Hepatic stellate cell (primary cell): ENCODE measurements around the gene SCAANT1.

Experiments used
- DNase-seq: peaks from one replicate; pipeline ENCODE4 v3.0.0; 2011; ENCODE audit warnings: low spot score

Gene SCAANT1

DNA sequence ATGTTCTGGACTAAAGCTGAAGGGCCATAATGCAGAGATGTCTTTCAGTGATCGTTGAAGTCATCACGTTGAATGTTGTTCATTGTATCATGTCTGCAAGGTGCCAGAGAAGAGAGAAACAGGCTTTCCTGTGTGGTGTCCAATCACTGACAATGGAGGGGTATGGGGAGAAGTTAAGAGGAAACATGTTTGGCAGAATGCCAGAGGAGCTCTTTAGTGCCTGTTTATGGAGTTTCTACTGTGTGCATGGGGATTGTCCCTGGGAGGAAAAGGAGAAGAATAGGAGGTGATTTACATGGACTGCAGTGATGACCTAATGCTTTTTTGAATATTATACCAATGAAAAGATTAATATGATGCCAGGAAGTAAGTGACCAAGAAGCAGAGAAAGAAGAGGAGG, 11.7 kb downstream of the SCAANT1 start:
- no peak for DNase-seq

DNA sequence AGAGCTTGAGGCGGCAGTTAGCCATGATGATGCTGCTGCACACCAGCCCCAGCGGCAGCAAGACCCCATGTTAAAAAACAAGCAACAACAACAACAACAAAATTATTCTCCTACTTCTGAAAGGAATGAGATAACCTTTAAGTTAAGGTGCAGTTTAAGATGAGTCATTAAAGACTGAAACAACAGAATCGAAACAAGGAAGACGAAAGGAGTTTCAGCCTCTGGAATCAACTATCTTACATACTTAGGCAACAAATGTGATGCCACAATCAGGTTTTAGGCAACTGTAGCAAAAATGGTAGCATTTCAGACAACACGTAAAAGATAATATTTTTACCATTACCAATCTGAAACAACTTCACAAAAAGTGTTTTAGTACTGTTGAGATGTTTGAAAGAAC, 12.2 kb downstream of the SCAANT1 start:
- DNase-seq: no peak

DNA sequence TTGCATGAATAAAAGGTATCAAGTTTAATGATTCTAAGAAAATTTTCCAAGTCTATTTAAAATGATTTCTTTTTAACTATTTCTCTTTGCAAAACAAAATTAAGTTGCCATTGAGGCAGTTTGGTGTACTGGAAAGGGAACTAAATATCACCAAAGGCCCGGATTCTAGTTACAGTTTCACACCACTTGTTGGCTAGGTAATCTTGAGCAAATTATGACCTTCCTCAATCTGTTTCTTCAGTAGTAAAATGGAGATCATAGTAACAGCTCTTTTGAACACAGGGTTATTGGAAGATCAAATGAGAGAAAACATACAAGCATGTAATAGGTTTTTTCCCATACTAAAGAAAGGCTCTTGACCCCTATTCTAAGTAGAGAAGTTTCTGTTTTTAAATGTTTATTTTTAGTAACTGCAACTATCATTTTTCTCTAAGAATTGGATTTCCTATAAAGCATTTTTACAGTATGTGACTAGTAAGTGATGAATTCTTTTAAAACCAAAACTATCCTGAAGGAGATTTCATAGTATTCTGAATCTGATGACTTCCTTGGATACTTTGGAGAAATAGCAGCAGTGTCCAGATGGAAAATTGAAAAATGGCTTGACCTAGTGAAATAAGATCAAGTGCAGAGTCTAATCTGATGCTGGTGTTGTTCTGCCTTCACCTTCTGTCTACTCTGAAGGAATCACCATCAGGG, 15.7 kb downstream of the SCAANT1 start:
- DNase-seq: no peak

DNA sequence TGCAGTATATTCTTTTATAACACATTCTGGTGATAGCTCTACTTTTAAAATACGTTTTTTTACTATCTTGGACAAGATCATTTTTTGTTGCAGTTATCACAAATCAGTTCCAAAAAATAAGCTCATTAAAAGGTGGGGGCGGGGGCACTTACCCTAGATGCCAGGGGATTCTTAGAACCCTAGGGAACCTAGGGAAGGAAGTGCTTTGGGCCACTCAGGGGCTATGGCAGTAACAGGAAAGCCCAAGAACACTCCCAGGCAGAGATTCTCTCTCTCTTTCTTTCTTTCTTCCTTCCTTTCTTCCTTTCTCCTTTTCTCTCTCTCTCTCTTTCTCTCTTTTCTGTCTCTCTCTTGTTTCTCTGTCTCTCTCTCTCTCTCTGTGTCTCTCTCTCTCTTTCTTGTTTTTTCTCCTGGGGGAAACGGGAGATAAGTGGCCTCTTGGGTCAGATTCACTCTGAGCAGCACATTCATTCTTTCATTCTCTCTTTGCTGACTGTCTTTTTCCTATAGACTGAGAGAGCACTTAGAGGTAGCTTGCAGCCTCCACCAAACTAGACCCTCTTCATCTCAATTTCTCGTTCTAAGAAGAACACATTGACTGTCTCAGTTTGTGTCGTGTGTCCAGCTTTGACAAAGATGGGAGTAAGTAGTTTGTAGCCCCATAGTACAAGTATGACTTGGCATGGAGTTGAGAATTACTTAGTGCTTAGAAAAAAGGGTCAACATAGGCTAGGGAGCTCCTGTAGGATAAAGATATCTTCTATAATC, 16.6 kb downstream of the SCAANT1 start:
- no peak for DNase-seq

DNA sequence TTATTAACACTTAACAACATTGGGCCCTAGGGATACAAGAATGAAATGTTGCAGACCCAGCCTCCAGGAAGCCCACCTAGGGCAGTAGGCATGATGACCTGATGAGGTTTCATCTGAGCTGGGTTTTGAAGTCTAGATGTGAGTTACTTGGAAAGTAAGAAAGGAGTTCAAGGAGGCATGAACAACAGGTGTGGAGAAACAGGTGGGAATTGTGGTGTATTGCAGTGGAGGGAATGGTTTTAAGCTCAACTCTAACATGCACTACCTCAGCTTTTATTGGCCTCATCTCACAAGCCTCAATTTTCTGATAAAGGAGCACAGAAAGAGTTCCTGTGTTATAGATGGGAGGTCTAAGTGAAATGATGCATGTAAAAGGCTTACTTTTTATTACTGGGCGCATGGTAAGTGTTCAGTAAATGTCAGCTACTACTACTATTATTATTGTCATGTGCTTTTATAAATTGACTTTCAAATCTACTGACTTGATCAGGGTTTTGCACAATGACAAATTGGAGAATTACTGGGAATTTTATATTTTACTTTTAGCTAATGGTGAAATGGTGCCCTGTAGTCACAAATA, 19.3 kb downstream of the SCAANT1 start:
- no peak for DNase-seq

DNA sequence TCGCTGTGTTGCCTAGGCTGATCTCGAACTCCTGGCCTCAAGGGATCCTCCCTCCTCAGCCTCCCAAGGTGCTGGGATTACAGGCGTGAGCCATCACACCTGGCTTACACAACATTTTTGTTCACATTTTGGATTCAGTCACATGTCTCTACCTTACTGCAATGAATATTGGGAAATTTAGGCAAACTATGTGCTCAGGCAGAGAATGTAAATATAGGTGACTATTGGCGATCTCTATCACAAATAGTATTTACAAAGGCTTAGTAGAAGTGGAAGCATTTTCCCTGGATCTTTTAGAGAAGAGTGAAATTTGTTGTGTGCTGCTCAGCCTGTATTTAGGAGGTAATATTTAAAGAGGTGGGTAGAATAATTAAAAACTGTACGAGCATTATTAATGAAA, 20.7 kb downstream of the SCAANT1 start:
- DNase-seq: no peak

DNA sequence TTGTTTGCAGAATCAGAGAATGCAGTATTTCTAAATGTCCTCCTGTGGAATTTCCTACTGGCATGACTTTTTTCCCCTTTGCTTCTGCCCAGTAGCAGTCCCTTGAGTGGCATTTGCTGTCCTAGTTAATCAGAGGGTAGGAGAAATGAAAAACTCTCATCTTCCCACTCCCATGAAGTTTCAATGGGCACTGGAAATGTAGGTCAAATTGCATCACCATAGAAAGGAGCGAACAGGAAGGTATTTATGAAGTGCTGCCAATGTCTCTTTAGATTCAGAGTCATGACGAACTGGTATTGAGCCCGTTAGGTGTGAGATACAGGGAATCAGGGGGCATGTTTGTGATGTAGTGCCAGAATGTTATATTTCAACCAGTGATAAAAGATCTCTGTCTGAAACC, 25.3 kb downstream of the SCAANT1 start:
- DNase-seq: no peak

DNA sequence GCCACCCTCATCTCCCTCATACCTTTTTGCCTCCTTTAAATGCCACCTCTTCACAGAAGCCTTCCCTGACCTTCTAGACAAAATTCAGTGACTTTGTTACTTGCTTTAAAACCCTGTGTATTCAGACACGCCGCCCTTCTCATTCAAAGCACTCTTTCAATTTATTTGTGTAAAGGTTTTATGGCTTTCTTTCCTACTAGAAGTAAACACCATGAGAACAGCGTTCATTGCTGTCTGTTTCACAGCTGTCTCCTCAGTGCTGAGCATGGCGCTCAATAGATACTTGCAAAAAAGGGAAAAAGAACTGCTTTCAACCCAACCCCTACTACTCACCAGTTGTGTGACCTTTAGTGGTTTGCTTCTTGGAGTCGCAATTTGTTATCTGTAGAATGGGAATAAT, 31.5 kb downstream of the SCAANT1 start:
- no peak for DNase-seq

DNA sequence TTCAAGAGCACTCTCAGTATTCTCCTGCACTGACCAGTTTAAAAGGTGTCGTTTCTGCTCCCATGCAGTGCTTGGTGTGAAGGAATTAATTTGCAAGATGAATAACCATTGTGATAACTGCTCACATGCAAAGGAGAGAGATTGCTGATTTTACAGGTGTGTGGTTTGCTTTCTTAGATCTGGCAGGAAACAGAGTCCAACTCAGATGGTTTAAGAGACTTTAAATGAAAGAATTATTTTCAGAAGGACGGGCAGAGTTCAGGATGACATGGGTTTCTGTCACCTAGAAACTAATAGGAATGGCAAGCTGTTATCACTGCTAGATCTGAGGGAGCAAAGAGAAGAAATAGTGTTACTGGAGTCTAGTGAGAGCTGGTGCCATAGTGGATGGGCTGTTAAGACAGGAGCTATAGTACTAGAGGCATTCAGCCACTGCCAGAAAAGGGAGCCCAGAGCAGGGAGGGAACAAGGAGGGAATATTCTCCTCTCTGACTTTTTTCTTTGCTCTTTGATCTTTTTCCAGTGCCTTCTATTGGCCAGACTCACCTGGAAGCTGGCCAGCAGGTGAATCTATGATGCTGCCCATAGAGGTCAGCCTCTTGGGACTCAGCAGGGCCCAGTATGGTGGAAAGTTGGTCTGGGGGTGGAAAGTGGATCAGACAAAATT, 33.7 kb downstream of the SCAANT1 start:
- DNase-seq: no peak

DNA sequence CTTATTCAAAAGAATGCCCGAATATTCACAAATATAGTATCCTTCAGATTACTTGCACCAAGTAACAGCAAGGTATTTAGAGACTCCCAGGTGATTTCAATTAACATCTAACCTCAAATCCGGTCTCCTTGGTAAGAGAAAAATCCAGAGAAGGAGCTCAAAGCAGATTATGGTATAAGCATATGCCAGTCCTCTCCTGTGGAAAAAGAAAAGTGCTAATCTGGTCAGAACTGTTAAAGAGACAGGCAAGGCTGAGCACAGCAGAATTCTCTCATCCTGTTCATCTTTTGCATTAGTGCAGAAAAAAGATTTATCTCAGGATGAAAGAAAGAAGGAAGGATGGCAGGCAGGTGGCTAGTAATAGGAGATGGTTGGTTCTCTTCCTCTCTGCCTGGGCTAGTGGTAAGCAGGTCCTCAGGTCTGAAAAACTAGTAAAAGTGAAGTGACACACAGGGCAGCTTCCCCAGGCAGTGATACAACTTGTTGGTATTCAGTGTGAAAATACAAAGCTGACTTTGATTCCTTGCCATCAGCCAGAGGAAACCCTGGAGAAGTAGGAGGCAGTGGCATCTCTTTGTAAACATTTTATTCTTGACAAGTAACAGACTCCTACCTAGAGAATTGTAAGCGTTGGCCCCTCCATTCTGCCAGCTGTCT, 34.3 kb downstream of the SCAANT1 start:
- DNase-seq: peak; percentile 36

DNA sequence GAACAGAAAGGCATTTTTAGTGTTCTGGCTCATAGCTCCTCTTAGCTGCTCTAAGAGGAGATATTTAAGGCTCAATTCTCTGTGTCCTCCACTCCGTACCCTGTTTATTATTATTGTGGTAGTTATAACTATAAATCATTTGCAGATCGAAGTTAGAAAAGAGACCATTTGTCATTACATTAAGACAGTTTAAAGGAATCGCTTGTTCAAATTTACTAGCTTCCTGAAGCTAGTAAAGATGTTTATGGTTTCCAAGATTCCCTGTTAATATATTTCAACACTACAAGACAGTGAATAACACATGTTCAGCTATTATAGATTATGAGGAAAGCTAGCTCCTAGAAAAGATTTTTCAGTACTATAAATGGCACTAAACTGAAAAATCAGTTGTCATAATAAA, 35.9 kb downstream of the SCAANT1 start:
- DNase-seq: no peak

DNA sequence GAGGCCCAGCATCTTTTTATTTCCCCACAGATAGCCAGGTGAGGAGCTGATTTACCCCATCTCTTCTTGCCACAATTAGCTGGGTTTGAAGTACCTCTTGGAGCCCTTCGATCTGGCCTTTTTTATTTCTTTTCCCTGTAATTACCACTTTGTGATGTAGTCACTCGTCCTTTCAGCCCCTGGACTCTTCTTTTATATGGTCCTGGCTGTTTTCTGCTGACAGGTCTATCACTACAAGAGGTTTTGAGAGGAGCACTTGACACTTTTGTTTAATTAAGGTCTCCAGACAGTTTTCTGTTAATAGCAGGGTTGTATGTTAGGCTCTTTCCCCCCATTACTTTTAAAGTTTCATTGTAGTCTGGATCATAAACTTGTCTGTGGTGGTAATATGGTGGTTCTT, 36.7 kb downstream of the SCAANT1 start:
- DNase-seq: no peak

DNA sequence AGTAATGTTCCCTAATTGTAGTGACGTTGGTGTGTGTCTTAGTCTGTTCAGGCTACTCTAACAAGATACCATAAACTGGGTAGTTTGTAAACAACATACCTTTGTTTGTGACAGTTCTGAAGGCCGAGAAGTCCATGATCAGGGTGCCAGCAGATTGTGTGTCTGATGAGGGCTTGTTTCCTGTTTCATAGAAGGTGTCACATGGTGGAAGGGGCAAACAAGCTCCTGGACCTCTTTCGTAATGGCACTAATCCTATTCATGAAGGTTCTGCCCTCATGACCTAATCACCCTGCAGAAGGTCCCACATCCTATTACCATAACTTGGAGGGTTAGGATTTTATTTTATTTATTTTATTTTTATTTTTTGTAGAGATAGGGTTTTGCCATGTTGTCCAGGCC, 37.4 kb downstream of the SCAANT1 start:
- no peak for DNase-seq

DNA sequence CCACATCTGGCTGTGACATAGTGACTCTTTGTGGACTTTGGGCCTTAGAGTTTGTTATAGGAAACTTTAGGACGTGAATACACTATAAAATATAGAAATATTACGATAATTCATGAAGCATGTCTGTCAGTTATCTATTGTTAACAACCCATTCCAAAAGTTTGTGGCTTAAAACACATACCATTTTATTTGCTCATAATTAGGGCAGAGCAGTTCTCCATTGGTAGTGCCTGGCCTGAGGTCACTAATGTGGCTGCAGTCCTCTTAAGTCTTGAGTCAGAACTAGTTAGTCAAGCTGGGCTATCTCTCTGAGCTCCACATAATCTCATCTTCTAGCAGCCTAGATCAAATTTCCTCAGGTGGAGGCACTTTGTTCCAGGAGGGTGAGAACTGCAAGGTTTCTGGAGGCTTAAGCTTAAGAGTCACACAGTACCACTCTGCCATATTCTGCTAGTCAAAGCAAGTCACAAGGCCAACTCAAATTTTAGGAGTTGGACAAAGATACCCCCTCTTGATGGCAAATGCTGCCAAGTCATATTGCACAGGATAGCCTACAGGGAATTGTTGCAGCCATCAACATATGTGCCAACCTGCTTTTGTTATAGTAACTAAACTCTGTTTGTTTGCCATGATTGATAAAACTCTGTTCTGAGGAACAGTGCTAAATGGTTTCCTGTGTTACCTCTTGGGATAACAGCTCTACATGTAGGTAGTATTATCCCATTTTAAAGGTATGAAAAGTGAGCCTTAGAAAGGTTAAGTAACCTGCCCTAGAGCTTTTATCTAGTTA, 39.9 kb downstream of the SCAANT1 start:
- peak; percentile 54 for DNase-seq

DNA sequence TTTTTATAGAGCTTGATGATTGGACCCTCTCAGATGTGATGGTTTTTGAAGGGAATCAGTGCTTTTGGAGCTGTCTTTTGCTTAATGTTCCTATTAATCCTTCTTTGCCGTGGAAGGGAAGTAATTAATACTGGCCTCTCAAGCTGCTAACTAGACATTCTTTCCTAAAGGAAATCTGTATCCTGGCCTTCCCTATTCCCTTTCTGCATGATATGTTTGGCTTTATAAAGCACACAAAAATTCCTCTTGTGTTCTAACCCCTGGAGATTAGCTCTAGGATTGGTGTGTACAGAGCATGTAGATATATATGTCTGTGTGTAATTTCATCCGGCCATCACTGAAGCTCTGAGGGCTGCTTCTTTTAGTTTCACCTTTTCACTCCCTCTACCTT, 41.6 kb downstream of the SCAANT1 start:
- DNase-seq: no peak

DNA sequence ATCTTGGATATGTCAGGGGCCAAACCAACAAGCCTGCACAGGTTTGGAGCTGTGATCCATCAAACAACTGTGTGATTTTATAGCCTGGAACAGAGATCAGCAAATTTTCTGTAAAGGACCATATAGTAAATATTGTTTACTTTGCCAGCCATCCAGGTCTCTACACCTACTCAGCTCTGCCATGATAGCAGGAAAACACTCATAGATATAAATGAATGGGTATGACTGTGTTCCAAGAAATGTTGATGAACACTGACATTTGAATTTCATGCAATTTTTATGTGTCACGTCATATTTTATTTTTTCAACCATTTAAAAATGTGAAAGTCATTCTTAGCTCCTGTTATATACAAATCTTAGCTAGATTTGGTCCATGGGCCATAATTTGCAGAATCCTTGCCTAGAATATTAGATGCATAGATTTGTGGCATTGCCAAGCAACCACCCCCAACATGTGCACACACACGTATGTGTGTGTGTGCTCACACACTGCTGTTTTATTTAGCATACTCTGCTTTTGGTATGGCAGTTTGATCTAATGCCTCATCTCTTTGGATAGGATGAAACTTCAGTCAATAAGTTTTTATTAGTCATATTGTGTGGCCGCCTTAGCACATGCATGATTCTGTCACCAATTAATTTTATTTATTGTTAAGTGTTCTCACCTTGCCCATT, 42.1 kb downstream of the SCAANT1 start:
- DNase-seq: no peak

DNA sequence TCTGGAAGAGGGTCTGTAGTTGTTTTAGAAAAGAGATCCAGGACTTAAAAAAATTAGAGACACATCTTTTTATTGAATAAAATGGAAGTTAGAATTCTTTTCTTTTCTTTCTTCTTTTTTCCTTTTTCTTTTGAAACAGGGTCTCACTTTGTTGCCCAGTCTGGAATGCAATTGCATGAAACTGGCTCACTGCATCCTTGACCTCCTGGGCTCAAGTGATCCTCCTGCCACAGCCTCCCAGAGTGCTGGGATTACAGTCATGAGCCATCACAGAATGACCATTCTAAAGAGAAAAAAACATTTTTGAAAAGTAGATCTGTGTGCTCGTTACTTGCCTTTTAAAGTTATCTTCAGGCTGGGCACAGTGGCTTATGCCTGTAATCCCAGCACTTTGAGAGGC, 45.0 kb downstream of the SCAANT1 start:
- no peak for DNase-seq

DNA sequence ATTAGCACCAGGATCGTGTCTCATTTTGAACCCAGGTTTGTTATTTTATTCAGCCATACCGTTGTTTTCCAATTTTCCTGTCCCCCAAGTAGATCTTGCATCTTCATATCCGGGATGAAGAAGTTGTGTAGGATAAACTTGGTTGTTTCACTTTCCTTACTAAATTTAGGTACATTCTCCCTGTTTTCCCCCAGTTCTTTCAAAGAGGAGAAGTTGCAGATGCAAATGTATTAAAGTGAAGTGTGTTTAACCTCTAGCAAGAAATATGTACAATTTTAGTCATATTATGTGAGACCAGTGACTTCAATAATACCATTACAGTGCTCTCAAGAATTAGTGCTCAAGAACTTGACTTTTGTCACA, 47.2 kb downstream of the SCAANT1 start:
- peak; percentile 28 for DNase-seq

DNA sequence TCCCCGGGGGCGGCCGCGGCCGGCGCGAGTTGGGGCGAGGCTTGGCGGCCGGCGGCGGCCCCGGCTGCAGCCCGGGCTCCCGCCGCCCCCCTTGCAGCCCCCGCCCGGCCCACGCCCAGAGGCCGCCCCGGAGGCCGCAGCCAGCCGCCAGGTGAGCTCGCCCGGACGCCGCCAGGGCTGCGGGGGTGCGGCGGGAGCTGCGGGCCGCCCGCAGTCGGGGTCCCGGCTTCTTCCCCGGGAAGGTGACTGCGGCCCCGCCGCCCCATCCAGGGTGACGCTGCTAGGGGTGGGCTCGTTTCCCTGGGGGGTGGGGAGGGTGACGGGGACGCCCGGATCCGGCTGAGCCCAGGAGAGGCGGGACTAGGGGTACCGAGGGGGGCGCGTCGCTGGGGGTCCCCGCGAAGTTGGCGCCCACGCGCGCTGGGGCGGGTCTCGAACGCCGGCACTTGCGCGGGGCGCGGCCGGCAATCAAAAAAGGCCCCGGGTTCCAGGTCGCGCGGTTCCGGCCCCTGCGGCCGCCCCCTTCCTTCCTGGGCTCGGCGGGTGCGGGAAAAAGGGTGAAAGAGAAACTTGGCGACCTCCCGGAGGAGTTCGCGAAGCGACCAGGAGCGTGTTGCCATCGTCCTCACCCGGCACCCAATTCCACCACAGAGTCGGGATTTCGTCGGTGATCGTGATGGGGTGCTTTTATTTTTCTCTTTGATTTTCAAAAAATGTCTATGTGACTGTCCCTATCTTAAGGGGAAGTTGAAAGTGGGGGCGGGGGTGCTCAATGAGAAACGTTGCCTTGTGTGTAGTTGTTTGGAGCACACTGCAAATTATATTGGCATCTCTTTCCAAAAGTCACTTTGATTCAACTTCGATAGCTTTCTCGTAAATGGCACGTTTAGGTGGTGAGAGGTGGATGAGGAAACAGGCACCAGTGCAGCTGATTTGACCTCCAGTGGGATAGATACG, 47.9 kb downstream of the SCAANT1 start:
- peak; percentile 52 for DNase-seq
